HepG2 (cell line): ENCODE data around the gene ATP11B. TPM values are rescaled to one million over a fixed set of nuclear protein-coding genes. Genes with fewer than 3 reads are reported as not detected.
A peak's percentile ranks its signal among the peaks of the same experiment; 100 is the strongest.

ENCODE experiments used
- ATAC-seq: fragments of 200-7000 bp; cut with Tn5 transposase; 3 replicates; pipeline ENCODE4 v1.9.1; 2020; ENCODE audit warnings: mild to moderate bottlenecking, moderate library complexity
- BruUV-seq: library from RNA; stranded (reverse); fragments of 400-500 nt; replicated peaks from 2 replicates; lab custom pipeline; 2021; lab: Mats Ljungman, UMichigan
- CTCF ChIA-PET: fragments of 300-600 bp; formaldehyde crosslinking; extraction: SDS; loops from one replicate; lab custom pipeline; 2021; ENCODE audit warnings: low total read pairs, inconsistent platforms, low intra/inter-chr PET ratio; lab: Yijun Ruan, JAX
- POLR2A ChIA-PET: fragments of 350-600 bp; sonication (Branson Sonifier 250); formaldehyde crosslinking; loops from one replicate; lab custom pipeline; 2020; ENCODE audit warnings: antibody characterized with exemption, inconsistent platforms; lab: Yijun Ruan, JAX
- DNase-seq: peaks from one replicate; pipeline ENCODE4 v3.0.0-alpha.2; 2015; ENCODE audit warnings: low spot score
- FAIRE-seq: peaks from 3 replicates; lab custom pipeline; 2011; peaks lifted over from hg19 to GRCh38; lab: Jason Lieb, UNC
- H2AFZ ChIP-seq: one replicate; pipeline ENCODE4 v1.6.1; 2011; ENCODE audit warnings: low read length, inconsistent platforms
- H3K27ac ChIP-seq: fragments of 300-600 bp; 3 replicates; pipeline ENCODE4 v1.8.0; 2011; ENCODE audit warnings: mixed run types, mild to moderate bottlenecking, mixed read lengths, low read length, inconsistent platforms; ENCODE audit not compliant: insufficient read depth; ENCODE audit errors: extremely low read length
- H3K27me3 ChIP-seq, 2 experiments: fragments of 200-600 bp in 1 of 2; 2 replicates in 1 of 2; 3 replicates in 1 of 2; pipeline versions ENCODE4 v1.6.0 to v1.8.0; 2011; ENCODE audit warnings: low read length in 2 of 2, mild to moderate bottlenecking in 2 of 2, moderate library complexity in 2 of 2, inconsistent platforms in 1 of 2; ENCODE audit not compliant: insufficient read depth in 2 of 2, control insufficient read depth in 1 of 2
- H3K36me3 ChIP-seq, 2 experiments: fragments of 200-600 bp in 1 of 2; replicated peaks in 1 of 2; 2 replicates in 1 of 2; 3 replicates in 1 of 2; pipeline versions ENCODE4 v1.5.1 to v1.8.0; 2011; ENCODE audit warnings: low read length in 2 of 2, inconsistent platforms in 1 of 2; ENCODE audit not compliant: insufficient read depth in 2 of 2, control insufficient read depth in 1 of 2
- H3K4me1 ChIP-seq: 2 replicates; pipeline ENCODE4 v1.5.1; 2012; ENCODE audit warnings: low read length, inconsistent platforms; ENCODE audit not compliant: insufficient read depth
- H3K4me2 ChIP-seq: 2 replicates; pipeline ENCODE4 v1.6.0; 2011; ENCODE audit warnings: low read depth, low read length, inconsistent platforms
- H3K4me3 ChIP-seq, 3 experiments: fragments of 200-600 bp in 1 of 3; sonication (generic), shearing (Covaris generic) in 1 of 3; replicated peaks in 1 of 3; 2 replicates each; pipeline ENCODE4 v1.5.1; 2011 to 2016; ENCODE audit warnings: low read length in 3 of 3, inconsistent platforms in 2 of 3, low read depth in 2 of 3, mild to moderate bottlenecking in 2 of 3, control low read depth in 1 of 3, mixed read lengths in 1 of 3; ENCODE audit not compliant: insufficient read depth in 1 of 3
- H3K79me2 ChIP-seq: one replicate; pipeline ENCODE4 v1.6.1; 2011; ENCODE audit warnings: low read length, inconsistent platforms; ENCODE audit not compliant: insufficient read depth
- H3K9ac ChIP-seq: 2 replicates; pipeline ENCODE4 v1.6.0; 2011; ENCODE audit warnings: mild to moderate bottlenecking, low read depth, low read length, inconsistent platforms; ENCODE audit not compliant: insufficient read depth
- H3K9me3 ChIP-seq: 2 replicates; pipeline ENCODE4 v1.5.1; 2012; ENCODE audit warnings: mild to moderate bottlenecking, low read length
- H4K20me1 ChIP-seq: 2 replicates; pipeline ENCODE4 v1.6.0; 2011; ENCODE audit warnings: inconsistent platforms, mild to moderate bottlenecking, low read length, moderate library complexity; ENCODE audit not compliant: insufficient read depth
- GABPA ChIP-seq, 2 experiments: IDR thresholded peaks; 2 replicates each; pipeline ENCODE4 v1.6.1; 2011 to 2016; ENCODE audit warnings: low read depth in 2 of 2, low read length in 1 of 2, missing biosample characterization in 1 of 2, missing genetic modification characterization in 1 of 2
- MAFF ChIP-seq: IDR thresholded peaks from 2 replicates; pipeline ENCODE4 v1.6.1; 2011; ENCODE audit warnings: low read depth, low read length, improper control_type of control experiment
- MAFK ChIP-seq, 2 experiments: IDR thresholded peaks in 1 of 2; conservative IDR thresholded peaks in 1 of 2; 2 replicates each; pipeline ENCODE4 v1.6.1; 2011; ENCODE audit warnings: improper control_type of control experiment in 2 of 2, low read length in 2 of 2
- RBAK ChIP-seq: sonication (generic); formaldehyde crosslinking; IDR thresholded peaks from 2 replicates; pipeline ENCODE4 v1.5.1; 2020; ENCODE audit warnings: mild to moderate bottlenecking, missing genetic modification reagents
- SMYD3 ChIP-seq: sonication (generic); formaldehyde crosslinking; IDR thresholded peaks from 2 replicates; pipeline ENCODE4 v1.8.1; 2023; ENCODE audit warnings: mild to moderate bottlenecking, missing genetic modification reagents
- TCF7 ChIP-seq: sonication (generic); IDR thresholded peaks from 2 replicates; pipeline ENCODE4 v1.6.1; 2016; ENCODE audit warnings: antibody characterized with exemption, low read depth
- ZNF777 ChIP-seq: sonication (generic); formaldehyde crosslinking; IDR thresholded peaks from 2 replicates; pipeline ENCODE4 v1.4.0; 2020; ENCODE audit warnings: missing genetic modification reagents
- WGBS: methylation state at CpG from one replicate; pipeline ENCODE4 v1.1.6; 2017; ENCODE audit warnings: low lambda C conversion rate; 5-methylcytosine and 5-hydroxymethylcytosine counted together
- in situ Hi-C: cut with HindIII; loops from 2 replicates; pipeline ENCODE4 v1.10.0; 2017; ENCODE audit warnings: low pct_unique_long_range_greater_than_20kb; ENCODE audit not compliant: extremely low pct_ligation_motif_present
- intact Hi-C: fragments of 100-400 bp; cut with micrococcal nuclease; formaldehyde crosslinking; loops from one replicate; pipeline ENCODE4 v1.10.0; 2022; ENCODE audit not compliant: unreplicated experiment
- polyA plus RNA-seq, 8 experiments: library from polyadenylated mRNA; depleted of rRNA in 3 of 8; stranded (reverse) in 7 of 8; unstranded in 1 of 8; fragments of >200 nt; fragmentation: Illumina TruSeq in 4 of 8; extraction: Trizol in 4 of 8; gene quantifications; 2 replicates each; pipeline versions ENCODE4 v1.2.1 to v1.2.3, GENCODE V29; 2011 to 2016; ENCODE audit warnings: low read depth in 4 of 8, missing spikeins in 1 of 8, mixed read lengths in 1 of 8; ENCODE audit not compliant: insufficient read depth in 1 of 8
- total RNA-seq, 5 experiments: library from RNA; depleted of rRNA; stranded (reverse); fragments of >200 nt; fragmentation: Illumina TruSeq; extraction: Trizol; gene quantifications; 2 replicates each; pipeline ENCODE4 v1.2.3, GENCODE V29; 2016; ENCODE audit warnings: low read depth in 1 of 5

The ATP11B gene
- total and polyA plus RNA-seq, 2 of the 13 experiments (the other 11 are each of a cell fraction or from before 2014, with no cell fraction given): 10.1 to 22.9 TPM

GRCh38 chr3:182948305-182948704 lies 155.0 kb downstream of the ATP11B start (continued):
- TF ChIP-seq SMYD3 (CRISPR knock-in tag) (no peak), ZNF777 (CRISPR knock-in tag) (no peak), GABPA (IDR thresholded peaks at IDR 0.05; ENCODE audit: low read depth, low read length) (no peak), GABPA (CRISPR knock-in tag; IDR thresholded peaks at IDR 0.05; ENCODE audit: low read depth) (no peak)

GRCh38 chr3:182949688-182950087 lies 156.4 kb downstream of the ATP11B start:
- ChIA-PET POLR2A (interaction anchor here (0.6 kb wide), 1 partner anchor 34 kb away, joined by 3 read pairs; no protein-coding TSS in a partner anchor), CTCF (no interaction called here)
- Histone ChIP-seq H3K4me3 (no peak overlapping the region), H3K4me1 (no peaks in the 10 kb centered on the region), H3K9ac (no peak overlapping the region), H3K36me3 (peaks cover 1 to 19% of the 10 kb centered on the region in 2 experiments; a peak in 3 of 5 replicates), H2AFZ (no peak overlapping the region), H3K27ac (no peak overlapping the region), H4K20me1 (no peaks in the 10 kb centered on the region), H3K4me2 (no peak overlapping the region), H3K79me2 (no peaks in the 10 kb centered on the region), H3K9me3 (no peaks in the 10 kb centered on the region), H3K27me3 (no peaks in the 10 kb centered on the region; a peak in 1 of 5 replicates)
- intact Hi-C loops (no loop called here), in situ Hi-C loops (no loop called here)
- TF ChIP-seq MAFK (conservative IDR thresholded peaks at IDR 0.05 in 1 of 2, IDR thresholded peaks at IDR 0.05 in 1 of 2; ENCODE audit: low read length in 2 of 2) (peak; percentile 78 to 80), RBAK (CRISPR knock-in tag) (no peak), TCF7 (no peak), MAFF (peak; percentile 62)
- no peak for ATAC-seq
- WGBS: 76% methylated on average over 1 of the region's 1 CpG
- no peak for FAIRE-seq
- DNase-seq: no peak
- no TSS peak for BruUV-seq
